HTR-8/SVneo (cell line): Measurements from ENCODE around the gene MVK.
"Not testable (repeated sequence)": the region's sequence is repeated elsewhere in the genome, so short reads cannot be mapped to it uniquely, and the experiment has no call there.

Experiments used
- DNase-seq: peaks from one replicate; pipeline ENCODE4 v3.0.0; 2011; ENCODE audit warnings: low spot score, mixed read lengths; ENCODE audit not compliant: insufficient read length
- FAIRE-seq: peaks from 2 replicates; lab custom pipeline; 2011; peaks lifted over from hg19 to GRCh38; lab: Jason Lieb, UNC

MVK gene

GRCh38 chr12:109601557-109601956, 28.0 kb downstream of the MVK start:
- no peak for FAIRE-seq

GRCh38 chr12:109602132-109602531, 28.5 kb downstream of the MVK start:
- DNase-seq, FAIRE-seq: not testable (repeated sequence)

More at GRCh38 chr12:109601557-109601956, 28.0 kb downstream of the MVK start:
- DNase-seq, result no peak

- DNase-seq (no peak), FAIRE-seq (no peak)
Measured at GRCh38 chr12:109604132-109604585, 30.6 kb downstream of the MVK start.

GRCh38 chr12:109605016-109605415, 31.4 kb downstream of the MVK start:
- FAIRE-seq (no peak), DNase-seq (no peak)

GRCh38 chr12:109605599-109606228, 32.1 kb downstream of the MVK start:
- DNase-seq (no peak), FAIRE-seq (no peak)

- FAIRE-seq (no peak), DNase-seq (no peak)
Measured at GRCh38 chr12:109606320-109607028, 32.9 kb downstream of the MVK start.

- no peak for DNase-seq
- FAIRE-seq, result no peak
Measured at GRCh38 chr12:109607618-109608017, 34.0 kb downstream of the MVK start.

- no peak for FAIRE-seq
- no peak for DNase-seq
Measured at GRCh38 chr12:109608270-109608669, 34.7 kb downstream of the MVK start.

GRCh38 chr12:109608793-109609192, 35.2 kb downstream of the MVK start:
- DNase-seq, result no peak
- no peak for FAIRE-seq

GRCh38 chr12:109609342-109609741, 35.7 kb downstream of the MVK start:
- no peak for FAIRE-seq
- DNase-seq, result no peak

- no peak for FAIRE-seq
Measured at GRCh38 chr12:109610523-109610922, 36.9 kb downstream of the MVK start.

GRCh38 chr12:109611223-109611622, 37.6 kb downstream of the MVK start:
- DNase-seq (no peak), FAIRE-seq (no peak)

More at GRCh38 chr12:109610523-109610922, 36.9 kb downstream of the MVK start:
- no peak for DNase-seq

GRCh38 chr12:109612003-109612402, 38.4 kb downstream of the MVK start:
- DNase-seq, result no peak
- FAIRE-seq, result no peak

GRCh38 chr12:109612975-109613502, 39.4 kb downstream of the MVK start:
- DNase-seq (no peak), FAIRE-seq (no peak)

- no peak for DNase-seq
- FAIRE-seq, result no peak
Measured at GRCh38 chr12:109613649-109614455, 40.3 kb downstream of the MVK start.

GRCh38 chr12:109615556-109616229, 42.1 kb downstream of the MVK start:
- FAIRE-seq, result no peak
- DNase-seq, result no peak

GRCh38 chr12:109617491-109617890, 43.9 kb downstream of the MVK start:
- FAIRE-seq (no peak), DNase-seq (no peak)

GRCh38 chr12:109618082-109618481, 44.5 kb downstream of the MVK start:
- FAIRE-seq (no peak), DNase-seq (no peak)

GRCh38 chr12:109619002-109619604, 45.5 kb downstream of the MVK start:
- FAIRE-seq, result peak; percentile 48

More at GRCh38 chr12:109619002-109619604, 45.5 kb downstream of the MVK start:
- DNase-seq, result no peak
